GM12878 (cell line): ENCODE data around the gene SCYL1. TPM values are rescaled to one million over a fixed set of nuclear protein-coding genes. Genes with fewer than 3 reads are reported as not detected.

Source experiments
- ATAC-seq: fragments of 200-7000 bp; cut with Tn5 transposase; 3 replicates; pipeline ENCODE4 v1.9.1; 2020; ENCODE audit warnings: mild to moderate bottlenecking, moderate library complexity
- BruUV-seq: library from RNA; stranded (reverse); fragments of 400-500 nt; replicated peaks from 2 replicates; lab custom pipeline; 2021; lab: Mats Ljungman, UMichigan
- CTCF ChIA-PET: fragments of 300-600 bp; sonication (Branson Sonifier 250); formaldehyde crosslinking; extraction: SDS; loops from one replicate; lab custom pipeline; 2021; ENCODE audit warnings: inconsistent platforms; lab: Yijun Ruan, JAX
- POLR2A ChIA-PET: fragments of 350-600 bp; formaldehyde crosslinking; extraction: SDS; loops from one replicate; lab custom pipeline; 2021; ENCODE audit warnings: inconsistent platforms; lab: Charles Lee
- RAD21 ChIA-PET: fragments of 300-600 bp; sonication (Branson Sonifier 250); formaldehyde crosslinking; loops from one replicate; lab custom pipeline; 2023; ENCODE audit warnings: antibody characterized with exemption; ENCODE audit not compliant: unreplicated experiment; lab: Charles Lee
- SMC1A ChIA-PET: fragments of 300-600 bp; sonication (Branson Sonifier 250); formaldehyde crosslinking; loops from one replicate; lab custom pipeline; 2023; ENCODE audit not compliant: unreplicated experiment, uncharacterized antibody; lab: Charles Lee
- DNase-seq: peaks from one replicate; pipeline ENCODE4 v3.0.0-alpha.2; 2011; ENCODE audit warnings: low read depth, low spot score
- FAIRE-seq: peaks from 3 replicates; lab custom pipeline; 2011; peaks lifted over from hg19 to GRCh38; lab: Jason Lieb, UNC
- H2AFZ ChIP-seq: 2 replicates; pipeline ENCODE4 v1.6.0; 2011; ENCODE audit warnings: low read depth, low read length, control low read depth; ENCODE audit not compliant: control insufficient read depth
- H3K27ac ChIP-seq: 2 replicates; pipeline ENCODE4 v1.5.1; 2011; ENCODE audit warnings: control low read depth; ENCODE audit not compliant: control insufficient read depth, insufficient read depth
- H3K27me3 ChIP-seq, 2 experiments: replicated peaks in 1 of 2; 2 replicates each; pipeline versions ENCODE4 v1.6.0 to v1.6.1; 2011; ENCODE audit warnings: low read length in 1 of 2; ENCODE audit not compliant: control insufficient read depth in 2 of 2, insufficient read depth in 2 of 2
- H3K36me3 ChIP-seq, 2 experiments: 2 replicates each; pipeline ENCODE4 v1.5.1; 2011; ENCODE audit warnings: low read length in 1 of 2; ENCODE audit not compliant: control insufficient read depth in 2 of 2, insufficient read depth in 2 of 2
- H3K4me1 ChIP-seq: 2 replicates; pipeline ENCODE4 v1.6.1; 2011; ENCODE audit warnings: mild to moderate bottlenecking, low read length, moderate library complexity, mixed read lengths; ENCODE audit not compliant: control insufficient read depth, insufficient read depth
- H3K4me2 ChIP-seq: 2 replicates; pipeline ENCODE4 v1.6.0; 2011; ENCODE audit warnings: control low read depth; ENCODE audit not compliant: control insufficient read depth, insufficient read depth
- H3K4me3 ChIP-seq: fragments of 200-600 bp; sonication (generic); 2 replicates; pipeline ENCODE4 v1.5.1; 2016
- H3K79me2 ChIP-seq: 2 replicates; pipeline ENCODE4 v1.6.0; 2011; ENCODE audit warnings: low read length; ENCODE audit not compliant: control insufficient read depth, insufficient read depth
- H3K9ac ChIP-seq: 2 replicates; pipeline ENCODE4 v1.8.0; 2011; ENCODE audit warnings: low read length, control low read depth, mixed read lengths; ENCODE audit not compliant: control insufficient read depth, insufficient read depth
- H3K9me3 ChIP-seq: replicated peaks from 3 replicates; pipeline ENCODE4 v1.5.1; 2011; ENCODE audit warnings: mild to moderate bottlenecking, low read length; ENCODE audit not compliant: control insufficient read depth, insufficient read depth
- H4K20me1 ChIP-seq: 2 replicates; pipeline ENCODE4 v1.6.0; 2011; ENCODE audit not compliant: control insufficient read depth, insufficient read depth
- CHD4 ChIP-seq: fragments of 200-600 bp; sonication (generic); IDR thresholded peaks from 2 replicates; pipeline ENCODE4 v1.6.1; 2016; ENCODE audit warnings: mild to moderate bottlenecking
- DPF2 ChIP-seq: fragments of 450-650 bp; IDR thresholded peaks from 2 replicates; pipeline ENCODE4 v1.6.1; 2017; ENCODE audit warnings: mild to moderate bottlenecking
- GABPA ChIP-seq: IDR thresholded peaks from 2 replicates; pipeline ENCODE4 v1.6.1; 2014; ENCODE audit warnings: antibody characterized with exemption, low read depth, mild to moderate bottlenecking, inconsistent platforms
- IKZF1 ChIP-seq: fragments of 450-650 bp; conservative IDR thresholded peaks from 2 replicates; pipeline ENCODE4 v1.6.1; 2017; ENCODE audit warnings: antibody characterized with exemption, mild to moderate bottlenecking
- LARP7 ChIP-seq: fragments of 450-650 bp; IDR thresholded peaks from 2 replicates; pipeline ENCODE4 v1.6.1; 2017; ENCODE audit warnings: mild to moderate bottlenecking
- SP1 ChIP-seq: IDR thresholded peaks from one replicate; pipeline ENCODE4 v1.6.1; 2011; ENCODE audit warnings: low read depth, low read length
- STAT3 ChIP-seq: IDR thresholded peaks from 2 replicates; pipeline ENCODE4 v1.6.1; 2011; ENCODE audit warnings: low read depth, low read length, improper control_type of control experiment
- SUPT20H ChIP-seq: IDR thresholded peaks from 2 replicates; pipeline ENCODE4 v1.6.1; 2011; ENCODE audit warnings: low read depth, mild to moderate bottlenecking, low read length, moderate library complexity, borderline replicate concordance; ENCODE audit not compliant: control insufficient read depth
- USF1 ChIP-seq: IDR thresholded peaks from 2 replicates; pipeline ENCODE4 v1.6.1; 2011; ENCODE audit warnings: borderline replicate concordance, low read depth, mild to moderate bottlenecking, moderate library complexity, mixed read lengths, low read length; ENCODE audit not compliant: insufficient read depth; ENCODE audit errors: extremely low read length
- ZBTB4 ChIP-seq: fragments of 450-650 bp; formaldehyde crosslinking; IDR thresholded peaks from 2 replicates; pipeline ENCODE4 v1.4.0; 2022; ENCODE audit warnings: mild to moderate bottlenecking, moderate library complexity
- WGBS: methylation state at CpG from one replicate; pipeline ENCODE4 v1.1.6; 2016; ENCODE audit warnings: low lambda C conversion rate; ENCODE audit not compliant: insufficient replicate concordance, insufficient coverage; ENCODE audit errors: missing lambda C conversion rate; 5-methylcytosine and 5-hydroxymethylcytosine counted together
- in situ Hi-C: fragments of 300-500 bp; cut with MboI; formaldehyde crosslinking; loops from 9 replicates; pipeline ENCODE4 v1.14.3; 2018; ENCODE audit warnings: mixed read lengths
- intact Hi-C: fragments of 100-400 bp; cut with micrococcal nuclease; formaldehyde crosslinking; loops from one replicate; pipeline ENCODE4 v1.14.2; 2022; ENCODE audit not compliant: unreplicated experiment
- polyA plus RNA-seq, 11 experiments: library from polyadenylated mRNA; depleted of rRNA in 4 of 11; unstranded in 6 of 11; stranded (reverse) in 5 of 11; fragments of >200 nt; fragmentation: Nextera tagmentation in 4 of 11; fragmentation: Illumina TruSeq in 1 of 11; extraction: Ambion mirVana in 4 of 11; extraction: Trizol in 1 of 11; gene quantifications; 1 replicate in 1 of 11; 2 replicates in 10 of 11; pipeline versions ENCODE4 v1.2.1 to v1.2.3, GENCODE V29; 2011 to 2016; ENCODE audit warnings: inconsistent platforms in 2 of 11, missing spikeins in 2 of 11, low read depth in 1 of 11
- total RNA-seq, 4 experiments: library from RNA; depleted of rRNA in 3 of 4; stranded (reverse); fragments of >200 nt in 3 of 4; fragmentation: Illumina TruSeq in 1 of 4; extraction: Trizol in 1 of 4; gene quantifications; 2 replicates each; pipeline versions ENCODE4 v1.2.1 to v1.2.3, GENCODE V29; 2013 to 2021
- TF ChIP-seq, protein P1 (sequence below): fragments of 150-350 bp; IDR thresholded peaks from 2 replicates; pipeline ENCODE4 v1.6.1; 2014; ENCODE audit warnings: mild to moderate bottlenecking, low read depth, low read length
- TF ChIP-seq, protein P2 (sequence below): IDR thresholded peaks from 2 replicates; pipeline ENCODE4 v1.6.1; 2012; ENCODE audit warnings: low read depth, low read length, improper control_type of control experiment
- TF ChIP-seq, protein P3 (sequence below): fragments of 450-650 bp; IDR thresholded peaks from 2 replicates; pipeline ENCODE4 v1.6.1; 2016; ENCODE audit warnings: mild to moderate bottlenecking

Gene SCYL1
- total and polyA plus RNA-seq, 10 of the 15 experiments (the other 5 are each of a cell fraction or from before 2014, with no cell fraction given): 0.80 to 82.7 (median 51.2) TPM

GRCh38 chr11:65535102-65535501, 10.2 kb downstream of the SCYL1 start (continued):
- TF ChIP-seq, protein P1, sequence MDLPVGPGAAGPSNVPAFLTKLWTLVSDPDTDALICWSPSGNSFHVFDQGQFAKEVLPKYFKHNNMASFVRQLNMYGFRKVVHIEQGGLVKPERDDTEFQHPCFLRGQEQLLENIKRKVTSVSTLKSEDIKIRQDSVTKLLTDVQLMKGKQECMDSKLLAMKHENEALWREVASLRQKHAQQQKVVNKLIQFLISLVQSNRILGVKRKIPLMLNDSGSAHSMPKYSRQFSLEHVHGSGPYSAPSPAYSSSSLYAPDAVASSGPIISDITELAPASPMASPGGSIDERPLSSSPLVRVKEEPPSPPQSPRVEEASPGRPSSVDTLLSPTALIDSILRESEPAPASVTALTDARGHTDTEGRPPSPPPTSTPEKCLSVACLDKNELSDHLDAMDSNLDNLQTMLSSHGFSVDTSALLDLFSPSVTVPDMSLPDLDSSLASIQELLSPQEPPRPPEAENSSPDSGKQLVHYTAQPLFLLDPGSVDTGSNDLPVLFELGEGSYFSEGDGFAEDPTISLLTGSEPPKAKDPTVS: no peak

DNA sequence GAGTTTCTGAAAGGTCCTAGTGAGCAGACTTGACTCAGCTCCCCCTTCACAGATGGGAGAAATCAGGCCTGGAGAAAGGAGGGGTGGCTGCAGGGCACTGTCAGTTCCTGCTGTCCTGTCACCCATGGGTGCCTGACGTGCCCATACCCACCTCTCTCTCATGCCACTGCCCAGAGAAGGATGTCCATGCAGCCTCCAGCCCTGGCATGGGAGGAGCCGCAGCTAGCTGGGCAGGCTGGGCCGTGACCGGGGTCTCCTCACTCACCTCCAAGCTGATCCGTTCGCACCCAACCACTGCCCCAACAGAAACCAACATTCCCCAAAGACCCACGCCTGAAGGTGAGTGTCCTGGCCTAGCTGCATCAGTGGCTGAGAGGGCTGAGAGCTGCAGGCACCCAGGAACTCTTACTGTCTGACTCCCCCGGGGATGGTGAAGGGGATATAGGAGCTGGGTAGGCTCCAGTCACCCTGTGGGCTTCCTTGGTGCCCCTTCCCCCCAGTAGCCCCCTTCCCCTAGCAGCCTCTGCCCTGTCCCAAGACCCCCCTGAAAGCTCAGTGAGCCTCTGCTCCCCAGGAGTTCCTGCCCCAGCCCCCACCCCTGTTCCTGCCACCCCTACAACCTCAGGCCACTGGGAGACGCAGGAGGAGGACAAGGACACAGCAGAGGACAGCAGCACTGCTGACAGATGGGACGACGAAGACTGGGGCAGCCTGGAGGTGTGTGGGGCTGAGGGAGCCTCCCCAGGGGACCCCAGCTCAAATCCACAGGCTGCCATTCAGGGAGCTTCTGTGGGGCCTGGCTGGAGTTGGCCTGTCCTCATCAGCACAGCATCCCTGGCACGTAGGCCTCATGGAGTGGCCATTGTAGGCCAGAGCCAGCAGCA, 11.8 kb downstream of the SCYL1 start:
- Histone ChIP-seq H2AFZ (no peak overlapping the region), H4K20me1 (no peaks in the 10 kb centered on the region), H3K36me3 (peaks cover 10 to 13% of the 10 kb centered on the region in 2 experiments), H3K9ac (no peak overlapping the region), H3K9me3 (no peaks in the 10 kb centered on the region), H3K27ac (no peak overlapping the region), H3K4me1 (peaks cover 6% of the 10 kb centered on the region), H3K4me3 (no peak overlapping the region), H3K27me3 (no peaks in the 10 kb centered on the region), H3K79me2 (no peaks in the 10 kb centered on the region), H3K4me2 (no peak overlapping the region)
- no peak for DNase-seq
- FAIRE-seq: no peak
- intact Hi-C loops (no loop called here), in situ Hi-C loops (no loop called here)
- WGBS: 83% methylated on average over 12 of the region's 12 CpGs
- ChIA-PET SMC1A (no interaction called here), RAD21 (interaction anchor here (0.6 kb wide), 2 partner anchors 15 to 27 kb away, joined by 3 to 4 read pairs; no protein-coding TSS in a partner anchor), POLR2A (interaction anchor here (1.0 kb wide), 2 partner anchors 10 to 12 kb away, joined by 3 to 5 read pairs; partner anchors contain the start of gene SCYL1), CTCF (no interaction called here)
- no TSS peak for BruUV-seq
- no peak for ATAC-seq
- TF ChIP-seq SUPT20H (no peak), ZBTB4 (CRISPR knock-in tag) (no peak), DPF2 (no peak), LARP7 (no peak), STAT3 (no peak), CHD4 (no peak), IKZF1 (no peak), USF1 (no peak), GABPA (no peak), SP1 (no peak)
- TF ChIP-seq, protein P2, sequence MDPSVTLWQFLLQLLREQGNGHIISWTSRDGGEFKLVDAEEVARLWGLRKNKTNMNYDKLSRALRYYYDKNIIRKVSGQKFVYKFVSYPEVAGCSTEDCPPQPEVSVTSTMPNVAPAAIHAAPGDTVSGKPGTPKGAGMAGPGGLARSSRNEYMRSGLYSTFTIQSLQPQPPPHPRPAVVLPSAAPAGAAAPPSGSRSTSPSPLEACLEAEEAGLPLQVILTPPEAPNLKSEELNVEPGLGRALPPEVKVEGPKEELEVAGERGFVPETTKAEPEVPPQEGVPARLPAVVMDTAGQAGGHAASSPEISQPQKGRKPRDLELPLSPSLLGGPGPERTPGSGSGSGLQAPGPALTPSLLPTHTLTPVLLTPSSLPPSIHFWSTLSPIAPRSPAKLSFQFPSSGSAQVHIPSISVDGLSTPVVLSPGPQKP: no peak
- TF ChIP-seq, protein P3, sequence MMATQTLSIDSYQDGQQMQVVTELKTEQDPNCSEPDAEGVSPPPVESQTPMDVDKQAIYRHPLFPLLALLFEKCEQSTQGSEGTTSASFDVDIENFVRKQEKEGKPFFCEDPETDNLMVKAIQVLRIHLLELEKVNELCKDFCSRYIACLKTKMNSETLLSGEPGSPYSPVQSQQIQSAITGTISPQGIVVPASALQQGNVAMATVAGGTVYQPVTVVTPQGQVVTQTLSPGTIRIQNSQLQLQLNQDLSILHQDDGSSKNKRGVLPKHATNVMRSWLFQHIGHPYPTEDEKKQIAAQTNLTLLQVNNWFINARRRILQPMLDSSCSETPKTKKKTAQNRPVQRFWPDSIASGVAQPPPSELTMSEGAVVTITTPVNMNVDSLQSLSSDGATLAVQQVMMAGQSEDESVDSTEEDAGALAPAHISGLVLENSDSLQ: no peak
